Skeletal muscle tissue (tissue), 4 donors: Measurements from ENCODE around the gene GTF2F2. TPM values are rescaled to one million over a fixed set of nuclear protein-coding genes. Genes with fewer than 3 reads are reported as not detected.

Source experiments
- H3K27ac ChIP-seq: one replicate; pipeline ENCODE4 v1.7.0; 2013; ENCODE audit warnings: mild to moderate bottlenecking, low read depth, low read length, inconsistent platforms
- H3K27me3 ChIP-seq, 3 donors: one replicate each; pipeline ENCODE4 v1.7.0; 2013; ENCODE audit warnings: low read length in 3 of 3; ENCODE audit not compliant: control insufficient read depth in 3 of 3, insufficient read depth in 3 of 3
- H3K36me3 ChIP-seq, 3 donors: one replicate each; pipeline ENCODE4 v1.7.0; 2013; ENCODE audit warnings: low read length in 3 of 3; ENCODE audit not compliant: control insufficient read depth in 3 of 3, insufficient read depth in 3 of 3
- H3K4me1 ChIP-seq, 3 donors: one replicate each; pipeline ENCODE4 v1.7.0; 2013; ENCODE audit warnings: low read length in 3 of 3, mild to moderate bottlenecking in 3 of 3; ENCODE audit not compliant: control insufficient read depth in 3 of 3, insufficient read depth in 3 of 3
- H3K4me3 ChIP-seq, 3 donors: one replicate each; pipeline ENCODE4 v1.7.0; 2013; ENCODE audit warnings: low read length in 3 of 3
- H3K9ac ChIP-seq, 3 donors: one replicate each; pipeline ENCODE4 v1.7.0; 2013; ENCODE audit warnings: low read length in 3 of 3, mild to moderate bottlenecking in 3 of 3, moderate library complexity in 2 of 3, low read depth in 1 of 3
- H3K9me3 ChIP-seq, 3 donors: one replicate each; pipeline ENCODE4 v1.7.0; 2013; ENCODE audit warnings: low read length in 3 of 3; ENCODE audit not compliant: control insufficient read depth in 3 of 3
- total RNA-seq: library from RNA; depleted of rRNA; stranded (reverse); fragments of >200 nt; gene quantifications from one replicate; pipeline ENCODE4 v1.2.3, GENCODE V29; 2014
- donor health status: Osteomylitis.

Gene GTF2F2
- total RNA-seq, 1 donor from 2014 or later, result 15.7 TPM

DNA sequence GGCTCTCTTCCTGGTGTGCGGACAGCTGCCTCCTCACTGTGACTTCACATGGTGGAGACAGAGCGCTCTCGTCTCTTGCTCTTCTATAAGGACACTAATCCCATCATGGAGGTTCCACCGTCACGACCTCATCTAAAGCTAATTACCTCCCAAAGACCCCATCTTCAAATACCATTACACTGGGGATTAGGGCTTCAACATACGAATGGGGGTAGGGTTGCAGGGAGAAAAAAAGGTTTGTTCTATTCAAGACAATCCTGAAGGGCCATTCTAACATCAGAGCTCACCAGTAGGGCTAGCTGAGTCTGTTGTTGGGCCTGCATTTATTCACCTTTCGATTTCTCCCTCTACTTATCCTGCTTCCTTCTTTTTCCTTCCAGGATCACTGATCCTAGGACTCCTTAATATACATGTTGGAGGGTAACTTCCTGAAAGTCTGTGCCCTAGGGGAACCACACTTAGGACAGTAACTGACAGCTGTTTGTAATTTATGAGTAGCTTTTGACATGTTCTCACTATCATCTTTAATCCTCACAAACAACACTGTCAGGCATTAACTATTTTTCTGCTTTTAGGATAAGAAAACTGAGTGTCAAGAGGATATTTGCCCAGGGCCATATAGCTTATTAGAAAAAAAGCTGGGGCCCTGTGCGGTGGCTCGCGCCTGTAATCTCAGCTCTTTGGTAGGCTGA lies 18.8 kb upstream of the GTF2F2 start:
- Histone ChIP-seq H3K27ac (no peak overlapping the region), H3K9ac (no peak overlapping the region), H3K27me3 (peaks cover 0 to 3% (median 0%) of the 10 kb centered on the region in 3 donors), H3K4me3 (no peak overlapping the region), H3K4me1 (no peaks in the 10 kb centered on the region), H3K9me3 (no peaks in the 10 kb centered on the region), H3K36me3 (no peaks in the 10 kb centered on the region)

GRCh38 chr13:45102136-45102507 lies 18.2 kb upstream of the GTF2F2 start:
- no peak overlapping the region for H3K4me3 ChIP-seq
- H3K9me3 ChIP-seq, result no peaks in the 10 kb centered on the region
- peaks cover 0 to 3% (median 0%) of the 10 kb centered on the region in 3 donors for H3K27me3 ChIP-seq
- H3K27ac ChIP-seq, result no peak overlapping the region
- H3K4me1 ChIP-seq, result no peaks in the 10 kb centered on the region
- H3K9ac ChIP-seq, result no peak overlapping the region
- no peaks in the 10 kb centered on the region for H3K36me3 ChIP-seq

- Histone ChIP-seq H3K9me3 (no peaks in the 10 kb centered on the region), H3K27ac (no peak overlapping the region)
Measured at GRCh38 chr13:45103449-45103848, 16.9 kb upstream of the GTF2F2 start.

GRCh38 chr13:45104261-45104660 lies 16.0 kb upstream of the GTF2F2 start:
- H3K27ac ChIP-seq, result no peak overlapping the region
- H3K9me3 ChIP-seq, result no peaks in the 10 kb centered on the region
- H3K4me3 ChIP-seq, result no peak overlapping the region
- H3K4me1 ChIP-seq, result peaks cover 0 to under 1% (median 0%) of the 10 kb centered on the region in 3 donors
- no peaks in the 10 kb centered on the region for H3K36me3 ChIP-seq
- no peak overlapping the region for H3K9ac ChIP-seq
- peaks cover 0 to 3% (median 0%) of the 10 kb centered on the region in 3 donors for H3K27me3 ChIP-seq

More at GRCh38 chr13:45103449-45103848, 16.9 kb upstream of the GTF2F2 start:
- Histone ChIP-seq H3K9ac (no peak overlapping the region), H3K27me3 (peaks cover 0 to 3% (median 0%) of the 10 kb centered on the region in 3 donors), H3K4me3 (no peak overlapping the region), H3K4me1 (no peaks in the 10 kb centered on the region), H3K36me3 (no peaks in the 10 kb centered on the region)

DNA sequence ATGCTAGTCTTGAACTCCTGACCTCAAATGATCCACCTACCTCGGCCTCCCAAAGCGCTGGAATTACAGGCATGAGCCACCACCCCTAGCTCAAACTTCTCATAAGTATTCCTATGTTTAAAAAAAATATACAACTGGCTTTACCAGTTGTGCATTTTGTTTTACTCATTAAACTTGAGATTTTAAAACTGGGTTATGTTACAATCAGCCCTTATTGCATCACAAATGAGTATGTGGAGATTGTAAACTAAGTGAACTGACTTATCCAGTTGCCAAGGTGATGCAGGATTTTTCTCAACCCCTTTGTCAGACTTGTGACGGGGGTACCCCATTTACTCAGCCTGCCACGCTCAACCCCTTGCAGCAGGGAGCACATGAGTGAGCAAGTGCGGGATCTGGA lies 14.4 kb upstream of the GTF2F2 start:
- Histone ChIP-seq H3K4me3 (no peak overlapping the region), H3K9me3 (no peaks in the 10 kb centered on the region), H3K4me1 (peaks cover 0 to 2% (median 0%) of the 10 kb centered on the region in 3 donors), H3K9ac (no peak overlapping the region), H3K27me3 (peaks cover 0 to 3% (median 0%) of the 10 kb centered on the region in 3 donors), H3K36me3 (no peaks in the 10 kb centered on the region), H3K27ac (no peak overlapping the region)

- Histone ChIP-seq H3K4me3 (no peak overlapping the region), H3K9me3 (no peaks in the 10 kb centered on the region), H3K27me3 (peaks cover 0 to 3% (median 0%) of the 10 kb centered on the region in 3 donors), H3K9ac (no peak overlapping the region), H3K4me1 (peaks cover 0 to 2% (median 0%) of the 10 kb centered on the region in 3 donors), H3K36me3 (no peaks in the 10 kb centered on the region), H3K27ac (no peak overlapping the region)
Measured at GRCh38 chr13:45107539-45107938, 12.8 kb upstream of the GTF2F2 start.

- no peak overlapping the region for H3K27ac ChIP-seq
- peaks cover 0 to 2% (median 0%) of the 10 kb centered on the region in 3 donors for H3K4me1 ChIP-seq
- H3K9me3 ChIP-seq, result no peaks in the 10 kb centered on the region
- H3K4me3 ChIP-seq, result peak overlapping the region in 1 of 3 donors; percentile 3
- H3K9ac ChIP-seq, result no peak overlapping the region
- no peaks in the 10 kb centered on the region for H3K36me3 ChIP-seq
- H3K27me3 ChIP-seq, result peaks cover 0 to 3% (median 0%) of the 10 kb centered on the region in 3 donors
Measured at GRCh38 chr13:45108716-45109101, 11.6 kb upstream of the GTF2F2 start.

- Histone ChIP-seq H3K36me3 (no peaks in the 10 kb centered on the region), H3K9me3 (no peaks in the 10 kb centered on the region), H3K4me1 (peaks cover 0 to 2% (median 0%) of the 10 kb centered on the region in 3 donors), H3K4me3 (peak overlapping the region; percentile 49 to 54 (median 54)), H3K9ac (no peak overlapping the region), H3K27ac (no peak overlapping the region), H3K27me3 (peaks cover 0 to 3% (median 0%) of the 10 kb centered on the region in 3 donors)
Measured at GRCh38 chr13:45109102-45109720, 11.1 kb upstream of the GTF2F2 start.

GRCh38 chr13:45113233-45114224 lies 6.8 kb upstream of the GTF2F2 start:
- no peak overlapping the region for H3K27ac ChIP-seq
- H3K9me3 ChIP-seq, result no peaks in the 10 kb centered on the region
- H3K4me1 ChIP-seq, result peaks cover 0 to 2% (median 0%) of the 10 kb centered on the region in 3 donors
- H3K36me3 ChIP-seq, result no peaks in the 10 kb centered on the region
- no peak overlapping the region for H3K4me3 ChIP-seq
- no peak overlapping the region for H3K9ac ChIP-seq
- no peaks in the 10 kb centered on the region for H3K27me3 ChIP-seq
